ENCODE data around the gene PDSS2.
"Not testable (repeated sequence)": the region's sequence is repeated elsewhere in the genome, so short reads cannot be mapped to it uniquely, and the experiment has no call there.

The PDSS2 gene

GRCh38 chr6:107280791-107281190, 178.6 kb downstream of the PDSS2 start:
- no peak overlapping the region for H3K4me3 ChIP-seq (replicated peaks; ENCODE audit: low read depth, low read length)
- DNase-seq (ENCODE audit: extremely low read depth, low read depth) = no peak
- no peak for TF ChIP-seq CTCF (IDR thresholded peaks at IDR 0.05; ENCODE audit: low read depth, low read length, missing control alignments)

- H3K4me3 ChIP-seq (replicated peaks; ENCODE audit: low read depth, low read length); DNase-seq (ENCODE audit: extremely low read depth, low read depth): not testable (repeated sequence)
These were observed 179.4 kb downstream of the PDSS2 start for GRCh38 chr6:107280001-107280400.

GRCh38 chr6:107275330-107275865, 184.0 kb downstream of the PDSS2 start:
- H3K4me3 ChIP-seq (replicated peaks; ENCODE audit: low read depth, low read length) = no peak overlapping the region
- DNase-seq (ENCODE audit: extremely low read depth, low read depth) = no peak
- TF ChIP-seq CTCF (IDR thresholded peaks at IDR 0.05; ENCODE audit: low read depth, low read length, missing control alignments) = no peak

- no peak for TF ChIP-seq CTCF (IDR thresholded peaks at IDR 0.05; ENCODE audit: low read depth, low read length, missing control alignments)
- H3K4me3 ChIP-seq (replicated peaks; ENCODE audit: low read depth, low read length) = no peak overlapping the region
- no peak for DNase-seq (ENCODE audit: extremely low read depth, low read depth)
These were observed 185.1 kb downstream of the PDSS2 start for GRCh38 chr6:107274288-107274687.

- H3K4me3 ChIP-seq (replicated peaks; ENCODE audit: low read depth, low read length) = no peak overlapping the region
- DNase-seq (ENCODE audit: extremely low read depth, low read depth) = no peak
- no peak for TF ChIP-seq CTCF (IDR thresholded peaks at IDR 0.05; ENCODE audit: low read depth, low read length, missing control alignments)
These were observed 187.1 kb downstream of the PDSS2 start for GRCh38 chr6:107272246-107272645.

GRCh38 chr6:107271208-107271790, 188.1 kb downstream of the PDSS2 start:
- TF ChIP-seq CTCF (IDR thresholded peaks at IDR 0.05; ENCODE audit: low read depth, low read length, missing control alignments) = no peak

GRCh38 chr6:107267634-107268033, 191.7 kb downstream of the PDSS2 start:
- no peak overlapping the region for H3K4me3 ChIP-seq (replicated peaks; ENCODE audit: low read depth, low read length)
- no peak for DNase-seq (ENCODE audit: extremely low read depth, low read depth)
- no peak for TF ChIP-seq CTCF (IDR thresholded peaks at IDR 0.05; ENCODE audit: low read depth, low read length, missing control alignments)

More at GRCh38 chr6:107271208-107271790, 188.1 kb downstream of the PDSS2 start:
- no peak for DNase-seq (ENCODE audit: extremely low read depth, low read depth)
- no peak overlapping the region for H3K4me3 ChIP-seq (replicated peaks; ENCODE audit: low read depth, low read length)
